NCI-H2107 treated with DMSO at 0.1 percent for 48 hours (cell line): ENCODE measurements around the gene HTT-AS.
A peak's percentile ranks its signal among the peaks of the same experiment; 100 is the strongest.
"Not testable (repeated sequence)": the region's sequence is repeated elsewhere in the genome, so short reads cannot be mapped to it uniquely, and the experiment has no call there.

Experiments
- DNase-seq: peaks from one replicate; lab custom pipeline; 2025; ENCODE audit not compliant: unreplicated experiment; lab: John Stamatoyannopoulos, UW

The HTT-AS gene

GRCh38 chr4:3051141-3051897 lies 23.0 kb downstream of the HTT-AS start:
- not testable (repeated sequence) for DNase-seq

- DNase-seq: peak; percentile 29
Observed at GRCh38 chr4:3047464-3048286, 26.7 kb downstream of the HTT-AS start.

GRCh38 chr4:3046623-3047022 lies 27.7 kb downstream of the HTT-AS start:
- DNase-seq: no peak

- no peak for DNase-seq
Observed at GRCh38 chr4:3046162-3046561, 28.2 kb downstream of the HTT-AS start.

GRCh38 chr4:3044870-3045819 lies 29.2 kb downstream of the HTT-AS start:
- DNase-seq: no peak

- DNase-seq: no peak
Observed at GRCh38 chr4:3043282-3044020, 30.9 kb downstream of the HTT-AS start.

GRCh38 chr4:3042226-3042625 lies 32.1 kb downstream of the HTT-AS start:
- DNase-seq: no peak

GRCh38 chr4:3041192-3042142 lies 32.9 kb downstream of the HTT-AS start:
- DNase-seq: no peak

GRCh38 chr4:3040452-3041191 lies 33.7 kb downstream of the HTT-AS start:
- no peak for DNase-seq

GRCh38 chr4:3039706-3040366 lies 34.5 kb downstream of the HTT-AS start:
- no peak for DNase-seq

GRCh38 chr4:3037957-3038461 lies 36.3 kb downstream of the HTT-AS start:
- no peak for DNase-seq

- no peak for DNase-seq
Observed at GRCh38 chr4:3036131-3036952, 38.0 kb downstream of the HTT-AS start.

GRCh38 chr4:3035674-3036073 lies 38.7 kb downstream of the HTT-AS start:
- DNase-seq: no peak

- DNase-seq: no peak
Observed at GRCh38 chr4:3035249-3035648, 39.1 kb downstream of the HTT-AS start.

GRCh38 chr4:3034231-3034630 lies 40.1 kb downstream of the HTT-AS start:
- DNase-seq: no peak

- DNase-seq: no peak
Observed at GRCh38 chr4:3031357-3032082, 42.8 kb downstream of the HTT-AS start.
